ENCODE measurements around the gene AMY1C. TPM values are rescaled to one million over a fixed set of nuclear protein-coding genes. Genes with fewer than 3 reads are reported as not detected.

The AMY1C gene
- total RNA-seq, 6 experiments from 2014 or later, result not detected

Other genes starting within 250 kb of the AMY1C start
- 10 to 100 TPM in 4 of 6 experiments, 1 to 10 TPM in 2; 9.1 to 19.3 (median 12.2) TPM for gene RNPC3, start 224.2 kb upstream of the AMY1C start, total RNA-seq
- 10 to 100 TPM in 3 of 6 experiments, 1 to 10 TPM in 3; 4.3 to 21.2 (median 9.2) TPM for gene AMY2B, start 178.3 kb upstream of the AMY1C start, total RNA-seq
- not detected for gene AMY2A, start 132.5 kb upstream of the AMY1C start, total RNA-seq
- not detected for gene AMY1A, start 94.1 kb upstream of the AMY1C start, total RNA-seq
- gene AMY1B, start 53.7 kb upstream of the AMY1C start, total RNA-seq, result not detected

All from right lobe of liver (tissue), 5 donors.